MV-4-11 (cell line): ENCODE data around the gene POMP.

Experiments used
- DNase-seq: peaks from one replicate; lab custom pipeline; 2025; lab: John Stamatoyannopoulos, UW

Gene POMP

GRCh38 chr13:28658796-28659620, at the start of gene POMP:
Gene POMP (plus strand): TSS chr13:28659130. CDS start chr13:28659185, 55 bp downstream.
- DNase-seq: peak; percentile 81

- no peak for DNase-seq
These were observed 49.5 kb upstream of the POMP start for GRCh38 chr13:28609381-28609780.

GRCh38 chr13:28609926-28610325, 49.0 kb upstream of the POMP start:
- DNase-seq: no peak

- DNase-seq: no peak
These were observed 47.9 kb upstream of the POMP start for GRCh38 chr13:28610996-28611395.

- peak; percentile 92 for DNase-seq
These were observed 47.2 kb upstream of the POMP start for GRCh38 chr13:28611654-28612131.

- DNase-seq: no peak
These were observed 45.4 kb upstream of the POMP start for GRCh38 chr13:28613562-28613961.

GRCh38 chr13:28615916-28616446, 42.9 kb upstream of the POMP start:
- DNase-seq: no peak

GRCh38 chr13:28618230-28618994, 40.5 kb upstream of the POMP start:
- DNase-seq: no peak

- peak; percentile 63 for DNase-seq
These were observed 38.7 kb upstream of the POMP start for GRCh38 chr13:28620011-28620830.

GRCh38 chr13:28621449-28621848, 37.5 kb upstream of the POMP start:
- DNase-seq: peak; percentile 91

GRCh38 chr13:28622286-28622685, 36.6 kb upstream of the POMP start:
- DNase-seq: peak; percentile 94

- peak; percentile 5 for DNase-seq
These were observed 34.9 kb upstream of the POMP start for GRCh38 chr13:28623782-28624706.

- no peak for DNase-seq
These were observed 34.1 kb upstream of the POMP start for GRCh38 chr13:28624707-28625432.

GRCh38 chr13:28626266-28626665, 32.7 kb upstream of the POMP start:
- no peak for DNase-seq

- DNase-seq: peak; percentile 44
These were observed 30.7 kb upstream of the POMP start for GRCh38 chr13:28628241-28628640.

GRCh38 chr13:28630869-28631268, 28.1 kb upstream of the POMP start:
- DNase-seq: no peak

GRCh38 chr13:28631801-28632200, 27.1 kb upstream of the POMP start:
- DNase-seq: no peak

GRCh38 chr13:28636069-28636468, 22.9 kb upstream of the POMP start:
- DNase-seq: no peak

GRCh38 chr13:28636677-28637317, 22.1 kb upstream of the POMP start:
- DNase-seq: peak; percentile 80
